ENCODE measurements around the gene ECSIT.
"Not testable (repeated sequence)": the region's sequence is repeated elsewhere in the genome, so short reads cannot be mapped to it uniquely, and the experiment has no call there.

DNA sequence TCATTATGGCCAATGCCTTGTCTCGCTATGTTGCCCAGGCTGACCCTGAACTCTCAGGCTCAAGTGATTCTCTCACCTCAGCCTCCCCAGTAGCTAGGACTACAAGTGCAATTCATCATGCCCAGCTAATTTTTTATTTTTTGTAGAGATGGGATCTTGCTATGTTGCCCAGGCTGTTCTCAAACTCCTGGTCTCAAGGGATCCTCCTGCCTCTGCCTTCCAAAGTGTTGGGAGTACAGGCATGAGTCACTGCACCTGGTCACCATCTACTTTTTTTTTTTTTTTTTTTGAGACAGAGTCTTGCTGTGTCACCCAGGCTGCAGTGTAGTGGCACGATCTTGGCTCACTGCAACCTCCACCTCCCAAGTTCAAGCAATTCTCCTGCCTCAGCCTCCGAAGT lies 53.6 kb downstream of the ECSIT start:
- TF ChIP-seq, protein P1, sequence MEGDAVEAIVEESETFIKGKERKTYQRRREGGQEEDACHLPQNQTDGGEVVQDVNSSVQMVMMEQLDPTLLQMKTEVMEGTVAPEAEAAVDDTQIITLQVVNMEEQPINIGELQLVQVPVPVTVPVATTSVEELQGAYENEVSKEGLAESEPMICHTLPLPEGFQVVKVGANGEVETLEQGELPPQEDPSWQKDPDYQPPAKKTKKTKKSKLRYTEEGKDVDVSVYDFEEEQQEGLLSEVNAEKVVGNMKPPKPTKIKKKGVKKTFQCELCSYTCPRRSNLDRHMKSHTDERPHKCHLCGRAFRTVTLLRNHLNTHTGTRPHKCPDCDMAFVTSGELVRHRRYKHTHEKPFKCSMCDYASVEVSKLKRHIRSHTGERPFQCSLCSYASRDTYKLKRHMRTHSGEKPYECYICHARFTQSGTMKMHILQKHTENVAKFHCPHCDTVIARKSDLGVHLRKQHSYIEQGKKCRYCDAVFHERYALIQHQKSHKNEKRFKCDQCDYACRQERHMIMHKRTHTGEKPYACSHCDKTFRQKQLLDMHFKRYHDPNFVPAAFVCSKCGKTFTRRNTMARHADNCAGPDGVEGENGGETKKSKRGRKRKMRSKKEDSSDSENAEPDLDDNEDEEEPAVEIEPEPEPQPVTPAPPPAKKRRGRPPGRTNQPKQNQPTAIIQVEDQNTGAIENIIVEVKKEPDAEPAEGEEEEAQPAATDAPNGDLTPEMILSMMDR (conservative IDR thresholded peaks at IDR 0.05; ENCODE audit: low read length) = not testable (repeated sequence)
- not testable (repeated sequence) for TF ChIP-seq EZH2phosphoT487 (IDR thresholded peaks at IDR 0.05; ENCODE audit: borderline replicate concordance)

Measured in Loucy (cell line).